ENCODE measurements around the gene ATP6V1C2. TPM values are rescaled to one million over a fixed set of nuclear protein-coding genes. Genes with fewer than 3 reads are reported as not detected.

ATP6V1C2 gene
- total RNA-seq, 1 experiment from 2014 or later = 2.0 TPM

DNA sequence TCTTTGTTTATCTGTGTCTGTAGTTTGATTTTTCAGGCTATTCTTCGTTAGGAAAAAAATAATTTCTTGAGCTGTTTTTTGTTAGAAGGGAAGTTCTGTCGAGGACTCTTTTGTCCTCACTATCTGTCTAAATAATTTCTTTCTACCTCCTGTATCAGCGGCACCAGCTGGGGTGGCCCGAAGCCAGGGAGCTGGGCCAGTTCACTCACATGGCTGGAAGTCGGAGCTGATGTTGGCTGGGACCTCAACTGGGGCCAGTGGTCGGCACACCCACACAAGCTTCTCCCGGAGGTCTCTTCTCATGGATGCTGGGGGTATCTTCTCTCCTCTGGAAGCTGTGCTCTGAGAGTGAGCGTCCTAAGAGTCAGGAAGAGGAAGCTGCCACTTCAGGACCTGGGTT lies 99.1 kb downstream of the ATP6V1C2 start:
- CTCF ChIA-PET = interaction anchor here (1.2 to 1.6 kb wide), 2 partner anchors 12 to 304 kb away, joined by 4 to 5 read pairs; no protein-coding TSS in a partner anchor
- Histone ChIP-seq H3K36me3 (ENCODE audit: control insufficient read depth in 1 of 2, insufficient read depth in 2 of 2, low read length in 2 of 2) (no peaks in the 10 kb centered on the region), H3K9me3 (ENCODE audit: control insufficient read depth in 1 of 2, insufficient read depth in 1 of 2, low read depth in 1 of 2, low read length in 2 of 2) (no peaks in the 10 kb centered on the region), H3K4me3 (replicated peaks in 1 of 2; ENCODE audit: low read depth in 1 of 2, low read length in 2 of 2) (no peak overlapping the region), H2AFZ (ENCODE audit: low read depth, low read length, poor library complexity, severe bottlenecking) (no peak overlapping the region), H3K4me2 (ENCODE audit: low read length) (no peak overlapping the region), H4K20me1 (ENCODE audit: insufficient read depth) (no peaks in the 10 kb centered on the region), H3K27ac (ENCODE audit: low read depth, low read length) (no peak overlapping the region), H3K9ac (ENCODE audit: low read length) (no peak overlapping the region), H3K4me1 (ENCODE audit: control insufficient read depth in 1 of 2, insufficient read depth in 2 of 2, low read length in 2 of 2) (peaks cover 0 to 10% of the 10 kb centered on the region in 2 experiments; a peak in 2 of 4 replicates), H3K9me2 (ENCODE audit: insufficient read depth) (no peaks in the 10 kb centered on the region), H3K79me2 (ENCODE audit: insufficient read depth, low read length) (no peaks in the 10 kb centered on the region), H3K27me3 (ENCODE audit: insufficient read depth, low read length) (no peaks in the 10 kb centered on the region)
- no TSS peak for BruUV-seq (replicated peaks)
- TF ChIP-seq CBX3 (IDR thresholded peaks at IDR 0.05; ENCODE audit: low read depth) (no peak), CEBPB (IDR thresholded peaks at IDR 0.05; ENCODE audit: low read depth) (no peak), SIN3A (IDR thresholded peaks at IDR 0.05; ENCODE audit: low read depth) (no peak), SRF (IDR thresholded peaks at IDR 0.05; ENCODE audit: low read depth) (no peak)
- TF ChIP-seq, protein P1, sequence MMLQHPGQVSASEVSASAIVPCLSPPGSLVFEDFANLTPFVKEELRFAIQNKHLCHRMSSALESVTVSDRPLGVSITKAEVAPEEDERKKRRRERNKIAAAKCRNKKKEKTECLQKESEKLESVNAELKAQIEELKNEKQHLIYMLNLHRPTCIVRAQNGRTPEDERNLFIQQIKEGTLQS (IDR thresholded peaks at IDR 0.05) = no peak
- TF ChIP-seq, protein P2, sequence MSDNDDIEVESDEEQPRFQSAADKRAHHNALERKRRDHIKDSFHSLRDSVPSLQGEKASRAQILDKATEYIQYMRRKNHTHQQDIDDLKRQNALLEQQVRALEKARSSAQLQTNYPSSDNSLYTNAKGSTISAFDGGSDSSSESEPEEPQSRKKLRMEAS (IDR thresholded peaks at IDR 0.05) = no peak
- TF ChIP-seq, protein P3, sequence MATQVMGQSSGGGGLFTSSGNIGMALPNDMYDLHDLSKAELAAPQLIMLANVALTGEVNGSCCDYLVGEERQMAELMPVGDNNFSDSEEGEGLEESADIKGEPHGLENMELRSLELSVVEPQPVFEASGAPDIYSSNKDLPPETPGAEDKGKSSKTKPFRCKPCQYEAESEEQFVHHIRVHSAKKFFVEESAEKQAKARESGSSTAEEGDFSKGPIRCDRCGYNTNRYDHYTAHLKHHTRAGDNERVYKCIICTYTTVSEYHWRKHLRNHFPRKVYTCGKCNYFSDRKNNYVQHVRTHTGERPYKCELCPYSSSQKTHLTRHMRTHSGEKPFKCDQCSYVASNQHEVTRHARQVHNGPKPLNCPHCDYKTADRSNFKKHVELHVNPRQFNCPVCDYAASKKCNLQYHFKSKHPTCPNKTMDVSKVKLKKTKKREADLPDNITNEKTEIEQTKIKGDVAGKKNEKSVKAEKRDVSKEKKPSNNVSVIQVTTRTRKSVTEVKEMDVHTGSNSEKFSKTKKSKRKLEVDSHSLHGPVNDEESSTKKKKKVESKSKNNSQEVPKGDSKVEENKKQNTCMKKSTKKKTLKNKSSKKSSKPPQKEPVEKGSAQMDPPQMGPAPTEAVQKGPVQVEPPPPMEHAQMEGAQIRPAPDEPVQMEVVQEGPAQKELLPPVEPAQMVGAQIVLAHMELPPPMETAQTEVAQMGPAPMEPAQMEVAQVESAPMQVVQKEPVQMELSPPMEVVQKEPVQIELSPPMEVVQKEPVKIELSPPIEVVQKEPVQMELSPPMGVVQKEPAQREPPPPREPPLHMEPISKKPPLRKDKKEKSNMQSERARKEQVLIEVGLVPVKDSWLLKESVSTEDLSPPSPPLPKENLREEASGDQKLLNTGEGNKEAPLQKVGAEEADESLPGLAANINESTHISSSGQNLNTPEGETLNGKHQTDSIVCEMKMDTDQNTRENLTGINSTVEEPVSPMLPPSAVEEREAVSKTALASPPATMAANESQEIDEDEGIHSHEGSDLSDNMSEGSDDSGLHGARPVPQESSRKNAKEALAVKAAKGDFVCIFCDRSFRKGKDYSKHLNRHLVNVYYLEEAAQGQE (IDR thresholded peaks at IDR 0.05; ENCODE audit: low read depth) = no peak
- POLR2A ChIA-PET = no interaction called here
- ATAC-seq (no peak), DNase-seq (ENCODE audit: low read depth, low spot score) (no peak)
- intact Hi-C loops (cut with micrococcal nuclease) = no loop called here
- RAD21 ChIA-PET (ENCODE audit: low non-redundant PET in 1 of 2, low total read pairs in 2 of 2, uncharacterized antibody in 2 of 2, unreplicated experiment in 2 of 2) = no interaction called here

Measured in HCT116 (cell line).